RWPE2 (cell line): Measurements from ENCODE around the gene MSH2.
"Not testable (repeated sequence)": the region's sequence is repeated elsewhere in the genome, so short reads cannot be mapped to it uniquely, and the experiment has no call there.

Experiments used
- ATAC-seq: fragments of 200-7000 bp; cut with Tn5 transposase; 3 replicates; pipeline ENCODE4 v1.9.1; 2021; ENCODE audit warnings: low read depth
- DNase-seq: peaks from one replicate; pipeline ENCODE4 v3.0.0-alpha.2; 2020; ENCODE audit warnings: low spot score
- H3K27ac ChIP-seq: fragments of 450-650 bp; 2 replicates; pipeline ENCODE4 v1.5.1; 2017; ENCODE audit warnings: mild to moderate bottlenecking; ENCODE audit not compliant: poor library complexity, severe bottlenecking
- H3K27me3 ChIP-seq: fragments of 250-450 bp; sonication (Bioruptor Pico); 2 replicates; pipeline ENCODE4 v1.5.1; 2021; ENCODE audit warnings: mild to moderate bottlenecking, moderate library complexity; ENCODE audit not compliant: insufficient read depth, poor library complexity, severe bottlenecking
- H3K36me3 ChIP-seq: fragments of 250-450 bp; sonication (Bioruptor Pico); 2 replicates; pipeline ENCODE4 v1.5.1; 2020; ENCODE audit warnings: low read depth, mild to moderate bottlenecking, moderate library complexity
- H3K4me1 ChIP-seq: fragments of 250-450 bp; sonication (Bioruptor Pico); 2 replicates; pipeline ENCODE4 v1.5.1; 2021; ENCODE audit warnings: mild to moderate bottlenecking, moderate library complexity; ENCODE audit not compliant: insufficient read depth, poor library complexity, severe bottlenecking
- H3K4me3 ChIP-seq: fragments of 250-450 bp; sonication (Bioruptor Pico); 2 replicates; pipeline ENCODE4 v1.5.1; 2021; ENCODE audit warnings: mild to moderate bottlenecking, moderate library complexity; ENCODE audit not compliant: severe bottlenecking
- H3K9me3 ChIP-seq: fragments of 250-450 bp; sonication (Bioruptor Pico); 2 replicates; pipeline ENCODE4 v1.5.1; 2021; ENCODE audit warnings: mild to moderate bottlenecking, moderate library complexity; ENCODE audit not compliant: severe bottlenecking
- TF ChIP-seq, protein P1 (sequence below): fragments of 450-650 bp; IDR thresholded peaks from one replicate; pipeline ENCODE4 v1.5.1; 2017; ENCODE audit warnings: mild to moderate bottlenecking, moderate library complexity; ENCODE audit not compliant: poor library complexity, severe bottlenecking

The MSH2 gene

DNA sequence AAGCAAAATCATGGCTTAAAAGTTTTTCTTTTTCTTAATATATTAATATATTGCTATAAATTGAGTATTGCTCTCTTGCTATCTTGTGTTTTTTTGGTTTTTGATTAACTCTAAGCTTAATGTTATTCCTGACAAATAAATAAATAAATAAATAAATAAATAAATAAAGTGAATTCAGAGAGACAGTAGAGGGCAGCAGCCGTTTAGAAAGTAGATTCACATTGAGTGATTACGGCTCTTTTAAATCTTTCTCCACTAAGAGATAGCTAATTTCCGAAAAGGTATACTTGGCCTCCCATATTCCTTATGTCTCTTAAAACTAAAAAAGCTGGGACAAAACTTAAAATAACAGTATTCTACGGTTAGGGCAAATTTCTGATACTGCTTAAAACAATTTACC is 34.3 kb downstream of the MSH2 start:
- H3K27me3 ChIP-seq = no peaks in the 10 kb centered on the region
- TF ChIP-seq, protein P1, sequence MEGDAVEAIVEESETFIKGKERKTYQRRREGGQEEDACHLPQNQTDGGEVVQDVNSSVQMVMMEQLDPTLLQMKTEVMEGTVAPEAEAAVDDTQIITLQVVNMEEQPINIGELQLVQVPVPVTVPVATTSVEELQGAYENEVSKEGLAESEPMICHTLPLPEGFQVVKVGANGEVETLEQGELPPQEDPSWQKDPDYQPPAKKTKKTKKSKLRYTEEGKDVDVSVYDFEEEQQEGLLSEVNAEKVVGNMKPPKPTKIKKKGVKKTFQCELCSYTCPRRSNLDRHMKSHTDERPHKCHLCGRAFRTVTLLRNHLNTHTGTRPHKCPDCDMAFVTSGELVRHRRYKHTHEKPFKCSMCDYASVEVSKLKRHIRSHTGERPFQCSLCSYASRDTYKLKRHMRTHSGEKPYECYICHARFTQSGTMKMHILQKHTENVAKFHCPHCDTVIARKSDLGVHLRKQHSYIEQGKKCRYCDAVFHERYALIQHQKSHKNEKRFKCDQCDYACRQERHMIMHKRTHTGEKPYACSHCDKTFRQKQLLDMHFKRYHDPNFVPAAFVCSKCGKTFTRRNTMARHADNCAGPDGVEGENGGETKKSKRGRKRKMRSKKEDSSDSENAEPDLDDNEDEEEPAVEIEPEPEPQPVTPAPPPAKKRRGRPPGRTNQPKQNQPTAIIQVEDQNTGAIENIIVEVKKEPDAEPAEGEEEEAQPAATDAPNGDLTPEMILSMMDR = peak; percentile 75
- no peaks in the 10 kb centered on the region for H3K4me1 ChIP-seq
- no peak overlapping the region for H3K4me3 ChIP-seq
- peaks cover 36% of the 10 kb centered on the region for H3K36me3 ChIP-seq
- DNase-seq (no peak), ATAC-seq (no peak)
- H3K9me3 ChIP-seq = no peaks in the 10 kb centered on the region
- H3K27ac ChIP-seq = no peak overlapping the region

DNA sequence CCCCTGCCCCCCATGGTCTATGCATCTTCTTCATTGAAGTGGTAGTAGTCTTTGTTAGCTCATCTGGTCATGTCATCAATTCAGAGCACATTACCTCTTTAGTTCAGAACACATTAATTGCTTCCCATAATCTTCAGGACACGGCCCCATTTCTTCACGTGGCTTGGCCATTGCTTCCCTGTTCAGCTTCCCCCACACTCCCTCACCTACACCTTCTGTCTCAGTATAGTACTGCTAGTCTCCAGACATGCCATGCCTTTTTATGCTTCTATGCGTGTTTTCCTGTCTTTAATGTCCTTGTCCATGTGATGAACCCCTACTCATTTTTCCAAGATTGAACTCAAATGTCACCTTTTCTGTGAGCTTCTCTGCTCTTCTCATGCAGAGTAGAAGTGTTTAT is 35.1 kb downstream of the MSH2 start:
- Histone ChIP-seq H3K36me3 (peaks cover 41% of the 10 kb centered on the region), H3K4me3 (no peak overlapping the region), H3K27ac (no peak overlapping the region), H3K9me3 (no peaks in the 10 kb centered on the region), H3K4me1 (no peaks in the 10 kb centered on the region), H3K27me3 (no peaks in the 10 kb centered on the region)
- TF ChIP-seq, protein P1 = no peak
- no peak for ATAC-seq
- DNase-seq = no peak

DNA sequence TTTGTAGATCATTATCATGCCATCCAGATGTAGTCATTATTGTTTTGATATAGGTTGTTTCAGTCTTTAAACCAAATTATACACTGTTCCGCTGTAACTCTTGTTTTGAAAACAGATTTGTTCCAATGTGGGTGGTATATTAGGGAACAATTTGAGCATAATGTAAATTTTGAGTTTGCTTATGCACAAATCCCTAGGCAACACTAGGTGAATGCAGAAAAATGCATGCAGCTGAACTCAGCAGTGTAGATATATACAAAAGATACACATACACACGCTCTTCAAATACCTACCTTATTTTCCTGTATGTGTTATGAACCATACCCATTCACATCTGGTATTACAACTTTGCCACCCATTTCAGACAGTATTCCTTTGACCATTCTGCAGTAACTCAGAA is 35.8 kb downstream of the MSH2 start:
- TF ChIP-seq, protein P1 = no peak

DNA sequence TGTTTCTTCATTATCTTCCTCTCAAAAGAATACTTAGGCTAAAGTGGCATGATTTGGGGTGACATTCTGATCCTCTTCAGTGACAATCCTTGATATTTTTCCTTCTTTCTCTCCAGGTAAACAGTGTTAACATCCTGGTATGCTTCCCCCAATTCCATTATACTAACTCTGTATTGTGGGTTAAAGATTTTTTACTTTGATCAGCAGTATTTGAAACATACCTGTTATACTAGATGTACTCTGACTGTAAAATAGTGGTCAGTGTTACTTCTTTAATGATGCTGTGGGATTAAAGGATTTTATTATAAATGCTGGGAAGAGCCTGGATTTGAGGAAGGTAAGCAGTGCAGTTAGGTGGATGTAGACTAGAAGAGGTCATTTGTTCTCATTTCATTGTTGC is 48.8 kb downstream of the MSH2 start:
- TF ChIP-seq, protein P1 = no peak
- DNase-seq (no peak), ATAC-seq (no peak)
- Histone ChIP-seq H3K27ac (no peak overlapping the region), H3K9me3 (no peaks in the 10 kb centered on the region), H3K4me1 (no peaks in the 10 kb centered on the region), H3K27me3 (no peaks in the 10 kb centered on the region), H3K36me3 (peaks cover 32% of the 10 kb centered on the region), H3K4me3 (no peak overlapping the region)

More for the DNA sequence above, 35.8 kb downstream of the MSH2 start:
- Histone ChIP-seq H3K36me3 (peaks cover 45% of the 10 kb centered on the region), H3K4me3 (no peak overlapping the region), H3K27me3 (no peaks in the 10 kb centered on the region), H3K9me3 (no peaks in the 10 kb centered on the region), H3K27ac (no peak overlapping the region), H3K4me1 (no peaks in the 10 kb centered on the region)
- DNase-seq = no peak
- no peak for ATAC-seq

DNA sequence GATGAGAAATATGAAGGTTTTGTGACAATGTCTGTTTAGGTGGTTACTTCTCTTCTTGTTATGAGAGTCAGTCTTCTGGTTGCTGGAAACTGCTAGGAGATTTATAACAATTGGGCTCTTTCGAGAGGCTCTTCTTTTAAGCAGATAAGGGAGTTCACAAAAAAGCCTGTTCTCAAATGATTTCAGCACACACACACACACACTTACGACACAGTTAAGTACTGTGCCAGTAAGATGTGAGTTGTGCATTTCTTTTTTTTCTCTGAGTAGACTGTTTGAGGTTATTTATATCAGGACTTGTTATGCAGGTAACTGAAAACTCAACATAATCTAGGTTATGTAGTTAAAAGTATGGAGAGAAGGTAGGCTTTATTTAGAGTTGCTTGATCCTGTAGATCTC is 49.8 kb downstream of the MSH2 start:
- Histone ChIP-seq H3K36me3 (peaks cover 29% of the 10 kb centered on the region), H3K4me3 (no peak overlapping the region), H3K27ac (no peak overlapping the region), H3K27me3 (no peaks in the 10 kb centered on the region), H3K4me1 (no peaks in the 10 kb centered on the region), H3K9me3 (no peaks in the 10 kb centered on the region)
- ATAC-seq (no peak), DNase-seq (no peak)
- TF ChIP-seq, protein P1 = no peak

DNA sequence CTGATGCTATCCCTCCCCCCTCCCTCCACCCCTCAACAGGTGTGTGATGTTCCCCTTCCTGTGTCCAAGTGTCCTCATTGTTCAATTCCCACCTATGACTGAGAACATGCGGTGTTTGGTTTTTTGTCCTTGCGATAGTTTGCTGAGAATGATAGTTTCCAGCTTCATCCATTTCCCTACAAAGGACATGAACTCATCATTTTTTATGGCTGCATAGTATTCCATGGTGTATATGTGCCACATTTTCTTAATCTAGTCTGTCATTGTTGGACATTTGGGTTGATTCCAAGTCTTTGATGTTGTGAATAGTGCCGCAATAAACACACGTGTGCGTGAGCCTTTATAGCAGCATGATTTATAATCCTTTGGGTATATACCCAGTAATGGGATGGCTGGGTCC is 51.9 kb downstream of the MSH2 start:
- H3K9me3 ChIP-seq, H3K4me3 ChIP-seq, H3K4me1 ChIP-seq, H3K27ac ChIP-seq, H3K27me3 ChIP-seq, DNase-seq, ATAC-seq: not testable (repeated sequence)
- H3K36me3 ChIP-seq = peaks cover 29% of the 10 kb centered on the region
